Measurements from ENCODE around the gene SLC8A3.

SLC8A3 gene

DNA sequence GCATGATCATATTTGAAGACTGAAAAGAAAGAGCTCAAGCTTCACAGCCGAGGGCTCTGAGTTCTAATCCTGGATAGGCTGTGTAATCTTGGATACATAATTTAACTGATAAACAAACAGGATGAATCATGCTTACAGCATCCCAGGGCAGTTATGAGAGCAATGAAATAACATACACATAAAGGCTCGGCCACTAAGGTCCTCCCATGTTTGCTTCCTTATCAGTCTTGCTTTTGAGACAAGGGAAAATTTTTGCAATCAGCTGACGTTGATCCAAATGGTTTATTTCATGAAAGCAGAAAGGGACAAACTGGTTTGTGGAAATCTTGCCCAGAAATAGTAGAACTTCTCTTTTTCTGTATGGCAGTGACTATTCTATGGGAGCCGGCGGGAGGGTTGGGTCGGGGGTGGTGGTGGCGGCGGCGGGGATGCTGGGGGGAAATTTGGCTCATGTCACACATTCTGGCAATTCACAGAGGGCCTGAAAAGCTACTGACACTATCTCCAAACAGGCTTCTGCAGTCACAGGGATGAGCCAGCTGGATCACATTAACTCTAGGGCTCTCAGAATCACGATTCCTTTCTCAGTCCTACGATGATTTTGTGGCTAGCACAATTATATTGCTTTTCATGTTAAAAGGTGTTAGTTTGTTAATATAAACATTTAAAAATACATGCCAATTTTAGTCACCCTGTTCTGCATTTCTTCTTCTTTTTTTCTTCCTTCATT is 124.5 kb downstream of the SLC8A3 start:
- DNase-seq (ENCODE audit: low read depth) = no peak

- DNase-seq (ENCODE audit: low read depth) = no peak
Measured at GRCh38 chr14:70061108-70061507, 127.6 kb downstream of the SLC8A3 start.

GRCh38 chr14:70059545-70059944 is 129.2 kb downstream of the SLC8A3 start:
- no peak for DNase-seq (ENCODE audit: low read depth)

- no peak for DNase-seq (ENCODE audit: low read depth)
Measured at GRCh38 chr14:70057519-70058136, 131.1 kb downstream of the SLC8A3 start.

GRCh38 chr14:70052990-70053389 is 135.8 kb downstream of the SLC8A3 start:
- no peak for DNase-seq (ENCODE audit: low read depth)

DNA sequence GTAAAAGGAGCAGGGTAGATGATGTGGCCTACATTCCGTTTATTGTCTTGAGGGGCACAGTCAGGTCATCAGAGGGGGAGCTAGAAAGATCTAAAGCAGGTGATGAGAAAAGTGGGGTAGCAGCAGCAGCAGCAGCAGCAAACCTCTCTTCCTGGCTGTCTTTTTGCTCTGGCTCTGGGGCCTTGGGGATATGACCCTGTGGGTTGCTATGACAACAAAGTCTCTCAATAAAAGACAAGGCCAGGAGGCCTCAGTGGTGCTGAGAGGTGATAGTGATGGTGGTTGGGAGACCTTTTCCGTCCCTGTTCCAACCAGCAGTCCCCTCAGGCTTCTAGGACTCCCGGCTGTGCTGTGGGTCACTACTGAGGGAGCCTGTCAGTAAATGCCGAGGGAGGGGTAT is 138.6 kb downstream of the SLC8A3 start:
- no peak for DNase-seq (ENCODE audit: low read depth)

- DNase-seq (ENCODE audit: low read depth) = no peak
Measured at GRCh38 chr14:70049605-70050004, 139.1 kb downstream of the SLC8A3 start.

- DNase-seq (ENCODE audit: low read depth) = no peak
Measured at GRCh38 chr14:70048313-70048654, 140.5 kb downstream of the SLC8A3 start.

- no peak for DNase-seq (ENCODE audit: low read depth)
Measured at GRCh38 chr14:70047598-70048312, 141.0 kb downstream of the SLC8A3 start.

DNA sequence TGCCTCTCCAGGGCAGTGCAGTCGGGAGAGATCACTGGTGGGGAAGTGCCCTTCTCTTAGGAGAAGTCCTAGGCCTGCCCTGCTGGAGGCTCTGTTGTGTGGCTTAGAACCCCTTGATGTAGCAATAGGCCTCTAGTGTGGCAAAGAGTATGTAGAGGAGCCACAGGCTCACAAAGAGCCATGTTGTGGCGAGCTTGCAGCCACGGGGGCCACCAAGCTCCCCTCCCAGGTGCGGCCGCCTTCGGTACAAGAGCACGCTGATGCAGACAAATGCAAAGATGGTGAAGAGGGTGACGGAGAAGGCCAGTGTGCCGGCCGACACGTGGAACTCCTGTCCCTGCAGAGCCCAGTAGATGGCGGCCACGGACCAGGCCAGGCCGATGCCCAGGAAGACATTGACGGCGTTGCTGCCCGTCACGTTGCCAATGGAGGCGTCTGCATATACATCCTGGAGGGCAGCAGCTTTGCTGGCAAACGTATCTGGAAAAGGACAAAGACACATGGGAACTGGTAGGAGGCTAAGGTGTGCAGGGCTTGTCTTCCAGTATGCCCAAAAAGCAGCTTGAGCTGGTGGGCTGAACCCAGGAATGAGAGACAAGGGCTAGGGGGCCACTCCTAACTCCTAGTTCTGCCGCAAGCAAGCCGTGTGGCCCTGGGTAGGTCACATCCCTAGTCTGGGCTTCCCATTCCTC is 142.8 kb downstream of the SLC8A3 start:
- no peak for DNase-seq (ENCODE audit: low read depth)

DNA sequence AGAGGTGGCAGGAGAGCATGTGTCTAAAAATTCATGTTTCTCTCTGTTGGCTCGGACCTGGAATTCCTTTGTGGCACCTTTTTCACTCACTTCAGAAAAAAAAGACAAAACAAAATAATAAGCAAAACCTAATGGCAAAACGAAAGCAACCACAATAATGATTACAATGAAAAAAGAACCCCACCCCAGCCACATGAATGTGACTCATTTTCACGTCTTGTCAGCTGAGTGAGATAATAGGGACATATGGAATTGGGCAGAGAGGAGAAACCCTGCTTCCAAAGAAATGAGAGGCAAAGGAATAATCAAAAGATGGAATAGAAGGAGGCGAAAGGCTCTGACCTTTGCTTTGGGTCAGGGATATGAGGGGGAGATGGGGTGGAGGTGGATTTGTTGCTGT is 143.4 kb downstream of the SLC8A3 start:
- DNase-seq (ENCODE audit: low read depth) = no peak

DNA sequence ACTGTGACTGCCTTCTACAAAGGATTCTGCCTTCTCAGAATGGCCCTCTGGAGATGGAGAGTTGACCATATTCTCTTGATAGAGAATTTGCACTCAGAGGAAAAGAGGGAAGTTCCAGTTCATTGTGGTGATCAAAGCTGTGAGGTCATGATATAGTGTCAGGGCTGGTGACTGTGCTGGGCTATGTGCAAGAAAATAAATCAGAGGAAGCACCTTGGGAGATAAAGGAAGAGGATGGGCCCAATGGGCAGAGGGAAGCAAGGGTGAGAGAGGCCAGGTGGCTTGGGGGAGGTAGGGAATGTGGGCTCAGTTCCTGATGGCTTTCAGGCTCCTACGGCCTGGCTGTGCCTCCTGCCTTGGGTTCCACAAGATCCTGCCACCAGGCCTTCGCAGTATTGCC is 145.8 kb downstream of the SLC8A3 start:
- DNase-seq (ENCODE audit: low read depth) = no peak

DNA sequence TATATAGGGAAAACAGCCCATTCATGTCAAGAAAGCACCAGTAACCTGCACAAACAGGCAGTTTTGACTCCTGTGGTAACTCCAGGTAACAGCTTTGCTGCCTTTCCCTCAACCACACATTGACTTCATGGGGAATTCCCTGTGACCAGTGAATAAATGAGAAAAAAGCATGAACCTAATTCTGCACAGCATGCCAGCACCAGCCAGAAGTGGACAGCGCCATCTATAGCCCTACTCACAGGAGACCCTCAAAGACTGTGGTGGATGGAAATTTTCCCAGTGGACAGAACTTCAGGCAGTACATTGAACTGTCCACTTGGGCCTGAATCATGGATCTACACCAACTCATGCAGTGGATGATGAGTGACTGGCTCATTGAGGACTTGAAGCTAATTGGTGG is 152.1 kb downstream of the SLC8A3 start:
- no peak for DNase-seq (ENCODE audit: low read depth)

GRCh38 chr14:70034257-70034656 is 154.5 kb downstream of the SLC8A3 start:
- DNase-seq (ENCODE audit: low read depth) = no peak

DNA sequence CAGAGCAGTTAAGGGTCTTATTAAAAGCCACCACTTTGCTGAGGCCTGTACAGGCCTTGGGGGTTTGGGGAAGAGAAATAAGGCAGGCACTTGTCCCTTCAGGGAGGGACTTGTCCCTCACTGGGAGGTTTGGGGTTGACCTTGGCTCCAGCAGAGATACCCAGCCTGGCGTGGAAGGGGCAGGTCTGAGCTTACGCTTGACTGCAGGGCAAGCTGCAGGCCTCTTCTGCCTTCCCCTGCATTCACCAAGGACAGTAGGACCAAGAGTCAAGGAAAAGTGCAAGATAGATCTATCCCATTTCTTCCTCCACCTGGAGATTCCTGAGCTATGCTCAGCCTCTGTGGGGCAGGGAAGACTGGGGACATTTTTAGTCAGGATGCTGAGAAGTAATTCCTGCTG is 155.2 kb downstream of the SLC8A3 start:
- no peak for DNase-seq (ENCODE audit: low read depth)

DNA sequence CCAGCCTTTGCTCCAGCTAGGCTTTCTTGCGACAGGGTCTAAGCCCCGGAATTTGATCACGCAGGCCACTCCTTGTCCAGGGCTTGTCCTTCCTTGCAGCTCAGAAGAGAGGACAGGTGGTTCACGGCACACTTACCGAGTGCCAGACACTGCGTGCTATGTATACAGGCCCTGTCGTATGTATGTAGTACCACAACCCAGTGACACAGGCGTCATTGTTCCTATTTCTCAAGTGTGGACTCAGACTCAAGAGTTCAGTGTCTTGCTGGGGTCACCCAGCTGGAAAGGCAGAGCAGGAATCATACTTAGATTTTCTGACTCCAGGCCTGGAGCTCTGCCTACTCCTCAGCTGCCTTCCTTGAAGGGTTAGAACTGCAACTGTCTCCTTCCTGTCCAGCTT is 155.6 kb downstream of the SLC8A3 start:
- no peak for DNase-seq (ENCODE audit: low read depth)

- no peak for DNase-seq (ENCODE audit: low read depth)
Measured at GRCh38 chr14:70032447-70032846, 156.3 kb downstream of the SLC8A3 start.

DNA sequence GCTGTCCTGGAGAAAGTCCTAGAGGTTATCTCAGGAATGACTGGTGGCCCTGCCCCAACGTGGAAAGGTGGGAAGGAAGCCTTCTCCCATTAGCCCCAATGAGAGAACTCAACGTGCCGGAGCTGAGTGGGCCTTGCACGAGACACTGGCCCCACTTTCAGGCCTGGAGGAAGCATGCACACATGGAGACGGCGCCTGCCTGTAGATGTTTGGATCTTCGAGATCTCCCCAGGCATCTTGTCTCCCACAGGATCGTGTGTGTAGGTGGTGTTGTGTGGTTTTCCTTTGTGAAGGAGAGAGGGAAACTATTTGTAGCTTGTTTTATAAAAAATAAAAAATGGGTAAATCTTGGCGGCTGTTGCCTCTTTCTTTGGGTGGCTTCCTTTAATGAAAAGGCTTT is 156.7 kb downstream of the SLC8A3 start:
- no peak for DNase-seq (ENCODE audit: low read depth)

DNA sequence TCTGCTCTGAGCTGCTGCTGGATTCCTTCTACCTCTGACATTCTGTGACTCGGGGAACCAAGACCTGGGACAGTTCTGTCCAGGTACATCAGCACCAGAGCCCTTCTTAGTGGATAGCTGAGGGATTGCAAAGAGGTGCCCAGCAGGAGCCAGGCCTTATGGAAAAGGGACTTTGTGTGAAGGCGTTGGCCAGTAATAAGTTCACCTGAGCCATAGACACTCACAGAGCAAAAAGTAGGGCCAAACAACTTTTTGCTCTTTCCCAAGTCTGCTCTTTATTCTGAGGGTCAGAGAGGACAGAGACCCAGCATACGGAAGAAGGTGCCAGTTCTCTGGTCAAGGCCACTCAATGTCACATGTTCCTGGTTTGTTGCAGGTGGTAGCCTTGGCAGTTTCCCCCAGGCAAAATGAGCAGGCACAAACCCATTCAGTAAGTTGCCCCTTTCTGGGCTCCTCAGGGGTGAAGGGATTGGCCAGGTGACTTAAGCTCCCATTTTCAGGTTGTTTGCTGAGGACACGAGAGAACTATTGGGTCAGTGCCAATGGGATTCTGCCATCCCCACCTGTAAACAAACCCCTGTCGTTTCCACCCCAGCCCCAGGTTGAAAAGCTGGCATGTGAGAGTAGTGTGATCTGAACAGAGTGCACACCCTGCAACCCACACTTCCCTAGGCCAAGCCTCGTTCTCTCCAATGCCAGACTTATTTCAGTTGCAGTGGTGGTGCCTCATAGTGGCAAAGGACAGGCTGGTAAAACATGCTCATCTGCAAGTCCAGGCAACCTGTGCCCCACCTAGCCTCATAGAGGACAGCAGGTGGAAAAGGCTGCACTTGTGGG is 159.2 kb downstream of the SLC8A3 start:
- DNase-seq (ENCODE audit: low read depth) = no peak

GRCh38 chr14:70027785-70028428 is 160.8 kb downstream of the SLC8A3 start:
- DNase-seq (ENCODE audit: low read depth) = peak; percentile 33

GRCh38 chr14:70023871-70024270 is 164.9 kb downstream of the SLC8A3 start:
- no peak for DNase-seq (ENCODE audit: low read depth)

Data from stimulated activated CD8-positive, alpha-beta memory T cell treated with anti-CD3 and anti-CD28 coated beads, Interleukin-15, amount 100 ng/mL, for 1 hour (primary cell).